ENCODE data around the gene VTN.
A peak's percentile ranks its signal among the peaks of the same experiment; 100 is the strongest.

The VTN gene

GRCh38 chr17:28384281-28385036 lies 14.4 kb upstream of the VTN start:
- Histone ChIP-seq H2AFZ (ENCODE audit: low read depth, low read length) (peak overlapping the region; percentile 89), H3K4me3 (ENCODE audit: low read depth in 1 of 2, low read length in 2 of 2) (peak overlapping the region; percentile 33 to 85; a peak in 3 of 4 replicates), H3K4me1 (ENCODE audit: insufficient read depth, low read length) (peaks cover 21% of the 10 kb centered on the region), H4K20me1 (ENCODE audit: insufficient read depth, low read length) (no peaks in the 10 kb centered on the region), H3K4me2 (ENCODE audit: insufficient read depth, low read length) (peak overlapping the region; percentile 79), H3K27me3 (ENCODE audit: insufficient read depth, low read length, poor library complexity) (no peaks in the 10 kb centered on the region), H3K79me2 (ENCODE audit: insufficient read depth, low read length) (no peaks in the 10 kb centered on the region), H3K9ac (ENCODE audit: low read depth, low read length) (peak overlapping the region; percentile 63), H3K9me3 (ENCODE audit: insufficient read depth, low read length, severe bottlenecking) (no peaks in the 10 kb centered on the region), H3K36me3 (ENCODE audit: insufficient read depth, low read length) (no peaks in the 10 kb centered on the region), H3K27ac (ENCODE audit: low read length) (peak overlapping the region; percentile 73)
- TF ChIP-seq, protein P1, sequence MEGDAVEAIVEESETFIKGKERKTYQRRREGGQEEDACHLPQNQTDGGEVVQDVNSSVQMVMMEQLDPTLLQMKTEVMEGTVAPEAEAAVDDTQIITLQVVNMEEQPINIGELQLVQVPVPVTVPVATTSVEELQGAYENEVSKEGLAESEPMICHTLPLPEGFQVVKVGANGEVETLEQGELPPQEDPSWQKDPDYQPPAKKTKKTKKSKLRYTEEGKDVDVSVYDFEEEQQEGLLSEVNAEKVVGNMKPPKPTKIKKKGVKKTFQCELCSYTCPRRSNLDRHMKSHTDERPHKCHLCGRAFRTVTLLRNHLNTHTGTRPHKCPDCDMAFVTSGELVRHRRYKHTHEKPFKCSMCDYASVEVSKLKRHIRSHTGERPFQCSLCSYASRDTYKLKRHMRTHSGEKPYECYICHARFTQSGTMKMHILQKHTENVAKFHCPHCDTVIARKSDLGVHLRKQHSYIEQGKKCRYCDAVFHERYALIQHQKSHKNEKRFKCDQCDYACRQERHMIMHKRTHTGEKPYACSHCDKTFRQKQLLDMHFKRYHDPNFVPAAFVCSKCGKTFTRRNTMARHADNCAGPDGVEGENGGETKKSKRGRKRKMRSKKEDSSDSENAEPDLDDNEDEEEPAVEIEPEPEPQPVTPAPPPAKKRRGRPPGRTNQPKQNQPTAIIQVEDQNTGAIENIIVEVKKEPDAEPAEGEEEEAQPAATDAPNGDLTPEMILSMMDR (IDR thresholded peaks at IDR 0.05; ENCODE audit: borderline replicate concordance, extremely low read depth, low read length, poor library complexity, severe bottlenecking) = no peak
- no peak for TF ChIP-seq EZH2 (IDR thresholded peaks at IDR 0.05; ENCODE audit: borderline replicate concordance, low read depth, low read length, severe bottlenecking)
- DNase-seq (peak; percentile 70), ATAC-seq (ENCODE audit: insufficient read depth, low read depth) (peak; percentile 97)

GRCh38 chr17:28381141-28381825 lies 11.2 kb upstream of the VTN start:
- DNase-seq (no peak), ATAC-seq (ENCODE audit: insufficient read depth, low read depth) (no peak)
- no peaks in the 10 kb centered on the region for H4K20me1 ChIP-seq (ENCODE audit: insufficient read depth, low read length)
- no peak overlapping the region for H2AFZ ChIP-seq (ENCODE audit: low read depth, low read length)
- H3K9ac ChIP-seq (ENCODE audit: low read depth, low read length) = no peak overlapping the region
- no peaks in the 10 kb centered on the region for H3K79me2 ChIP-seq (ENCODE audit: insufficient read depth, low read length)
- no peaks in the 10 kb centered on the region for H3K36me3 ChIP-seq (ENCODE audit: insufficient read depth, low read length)
- H3K4me1 ChIP-seq (ENCODE audit: insufficient read depth, low read length) = peaks cover 21% of the 10 kb centered on the region
- H3K4me3 ChIP-seq (ENCODE audit: low read depth in 1 of 2, low read length in 2 of 2) = no peak overlapping the region
- no peak for TF ChIP-seq EZH2 (IDR thresholded peaks at IDR 0.05; ENCODE audit: borderline replicate concordance, low read depth, low read length, severe bottlenecking)
- TF ChIP-seq, protein P1 (IDR thresholded peaks at IDR 0.05; ENCODE audit: borderline replicate concordance, extremely low read depth, low read length, poor library complexity, severe bottlenecking) = no peak
- no peak overlapping the region for H3K4me2 ChIP-seq (ENCODE audit: insufficient read depth, low read length)
- H3K27ac ChIP-seq (ENCODE audit: low read length) = no peak overlapping the region
- H3K27me3 ChIP-seq (ENCODE audit: insufficient read depth, low read length, poor library complexity) = no peaks in the 10 kb centered on the region
- no peaks in the 10 kb centered on the region for H3K9me3 ChIP-seq (ENCODE audit: insufficient read depth, low read length, severe bottlenecking)

GRCh38 chr17:28379814-28380801 lies 10.0 kb upstream of the VTN start:
- no peak for DNase-seq
- no peaks in the 10 kb centered on the region for H3K79me2 ChIP-seq (ENCODE audit: insufficient read depth, low read length)
- no peaks in the 10 kb centered on the region for H3K27me3 ChIP-seq (ENCODE audit: insufficient read depth, low read length, poor library complexity)
- no peaks in the 10 kb centered on the region for H3K9me3 ChIP-seq (ENCODE audit: insufficient read depth, low read length, severe bottlenecking)
- no peak overlapping the region for H2AFZ ChIP-seq (ENCODE audit: low read depth, low read length)
- H4K20me1 ChIP-seq (ENCODE audit: insufficient read depth, low read length) = no peaks in the 10 kb centered on the region
- H3K36me3 ChIP-seq (ENCODE audit: insufficient read depth, low read length) = no peaks in the 10 kb centered on the region
- H3K4me2 ChIP-seq (ENCODE audit: insufficient read depth, low read length) = no peak overlapping the region
- no peak overlapping the region for H3K9ac ChIP-seq (ENCODE audit: low read depth, low read length)
- no peak overlapping the region for H3K27ac ChIP-seq (ENCODE audit: low read length)
- ATAC-seq (ENCODE audit: insufficient read depth, low read depth) = no peak
- TF ChIP-seq, protein P1 (IDR thresholded peaks at IDR 0.05; ENCODE audit: borderline replicate concordance, extremely low read depth, low read length, poor library complexity, severe bottlenecking) = no peak
- no peak overlapping the region for H3K4me3 ChIP-seq (ENCODE audit: low read depth in 1 of 2, low read length in 2 of 2)
- H3K4me1 ChIP-seq (ENCODE audit: insufficient read depth, low read length) = peaks cover 16% of the 10 kb centered on the region

Data from DND-41 (cell line).